H9 (cell line): ENCODE measurements around the gene ADSL. TPM values are rescaled to one million over a fixed set of nuclear protein-coding genes. Genes with fewer than 3 reads are reported as not detected.

Experiments used
- DNase-seq: peaks from one replicate; pipeline ENCODE4 v3.0.0-alpha.2; 2017
- H2AFZ ChIP-seq: one replicate; pipeline ENCODE4 v1.6.1; 2013; ENCODE audit warnings: mild to moderate bottlenecking, low read length, control low read depth, moderate library complexity
- H2AK5ac ChIP-seq: 2 replicates; pipeline ENCODE4 v1.6.1; 2013; ENCODE audit warnings: low read length, control low read depth, mixed read lengths; ENCODE audit not compliant: insufficient read length
- H2BK120ac ChIP-seq: one replicate; pipeline ENCODE4 v1.6.1; 2013; ENCODE audit warnings: low read depth, mild to moderate bottlenecking, low read length, control low read depth, inconsistent platforms; ENCODE audit not compliant: poor library complexity, severe bottlenecking
- H2BK12ac ChIP-seq: 2 replicates; pipeline ENCODE4 v1.6.1; 2013; ENCODE audit warnings: low read length, control low read depth, mixed read lengths, low read depth; ENCODE audit not compliant: insufficient read length
- H2BK15ac ChIP-seq: 2 replicates; pipeline ENCODE4 v1.6.1; 2013; ENCODE audit warnings: low read depth, low read length, control low read depth
- H2BK20ac ChIP-seq: one replicate; pipeline ENCODE4 v1.6.1; 2013; ENCODE audit warnings: low read depth, mild to moderate bottlenecking, low read length, control low read depth, inconsistent platforms; ENCODE audit not compliant: poor library complexity, severe bottlenecking
- H2BK5ac ChIP-seq: 2 replicates; pipeline ENCODE4 v1.6.1; 2013; ENCODE audit warnings: low read length, control low read depth, mixed read lengths; ENCODE audit not compliant: insufficient read length
- H3K14ac ChIP-seq: 2 replicates; pipeline ENCODE4 v1.6.1; 2013; ENCODE audit warnings: low read length, control low read depth; ENCODE audit not compliant: insufficient read depth
- H3K18ac ChIP-seq: 2 replicates; pipeline ENCODE4 v1.6.1; 2013; ENCODE audit warnings: low read depth, mild to moderate bottlenecking, mixed read lengths, low read length, control low read depth; ENCODE audit not compliant: insufficient read length
- H3K23ac ChIP-seq: 2 replicates; pipeline ENCODE4 v1.6.1; 2013; ENCODE audit warnings: low read length, control low read depth, mixed read lengths, low read depth; ENCODE audit not compliant: insufficient read length
- H3K23me2 ChIP-seq: 2 replicates; pipeline ENCODE4 v1.6.1; 2013; ENCODE audit warnings: low read depth, mild to moderate bottlenecking, mixed read lengths, low read length, control low read depth; ENCODE audit not compliant: insufficient read length, poor library complexity, severe bottlenecking
- H3K27ac ChIP-seq: 2 replicates; pipeline ENCODE4 v1.5.1; 2013; ENCODE audit warnings: low read length, control low read depth, mixed read lengths, low read depth; ENCODE audit not compliant: insufficient read length
- H3K27me3 ChIP-seq: 2 replicates; pipeline ENCODE4 v1.6.1; 2013; ENCODE audit warnings: low read length, control low read depth, inconsistent platforms; ENCODE audit not compliant: insufficient read depth
- H3K4ac ChIP-seq: 2 replicates; pipeline ENCODE4 v1.6.1; 2013; ENCODE audit warnings: low read depth, mild to moderate bottlenecking, control low read depth, inconsistent platforms, low read length, moderate library complexity
- H3K4me1 ChIP-seq: 2 replicates; pipeline ENCODE4 v1.6.1; 2013; ENCODE audit warnings: low read length, control low read depth, inconsistent platforms; ENCODE audit not compliant: insufficient read depth
- H3K4me2 ChIP-seq: 2 replicates; pipeline ENCODE4 v1.6.1; 2013; ENCODE audit warnings: low read length, control low read depth, mixed read lengths; ENCODE audit not compliant: insufficient read length, insufficient read depth
- H3K56ac ChIP-seq: 2 replicates; pipeline ENCODE4 v1.6.1; 2013; ENCODE audit warnings: low read depth, mild to moderate bottlenecking, mixed read lengths, low read length, control low read depth; ENCODE audit not compliant: insufficient read length
- H3K79me1 ChIP-seq: 2 replicates; pipeline ENCODE4 v1.6.1; 2013; ENCODE audit warnings: low read depth, mild to moderate bottlenecking, moderate library complexity, low read length, control low read depth, inconsistent platforms; ENCODE audit not compliant: insufficient read depth, poor library complexity, severe bottlenecking
- H3K79me2 ChIP-seq: 2 replicates; pipeline ENCODE4 v1.6.1; 2013; ENCODE audit warnings: low read length, control low read depth, inconsistent platforms; ENCODE audit not compliant: insufficient read depth
- H3K9ac ChIP-seq: 2 replicates; pipeline ENCODE4 v1.6.1; 2013; ENCODE audit warnings: low read length, control low read depth, mixed read lengths; ENCODE audit not compliant: insufficient read length; ENCODE audit errors: extremely low read depth
- H3K9me3 ChIP-seq: one replicate; pipeline ENCODE4 v1.6.1; 2013; ENCODE audit warnings: low read depth, low read length, inconsistent platforms; ENCODE audit not compliant: control insufficient read depth
- H3T11ph ChIP-seq: one replicate; pipeline ENCODE4 v1.6.1; 2013; ENCODE audit warnings: mild to moderate bottlenecking, low read length, control low read depth, inconsistent platforms
- H4K20me1 ChIP-seq: one replicate; pipeline ENCODE4 v1.6.1; 2013; ENCODE audit not compliant: control insufficient read depth, insufficient read length, insufficient read depth
- H4K5ac ChIP-seq: 2 replicates; pipeline ENCODE4 v1.6.1; 2013; ENCODE audit warnings: low read depth, mild to moderate bottlenecking, mixed read lengths, low read length, control low read depth; ENCODE audit not compliant: insufficient read length
- H4K8ac ChIP-seq: replicated peaks from 2 replicates; pipeline ENCODE4 v1.6.1; 2013; ENCODE audit warnings: low read length, control low read depth, mixed read lengths, low read depth; ENCODE audit not compliant: insufficient read length
- H4K91ac ChIP-seq: 2 replicates; pipeline ENCODE4 v1.6.1; 2013; ENCODE audit warnings: low read depth, mild to moderate bottlenecking, moderate library complexity, mixed read lengths, low read length, control low read depth; ENCODE audit not compliant: insufficient read length
- H3K27ac Mint-ChIP-seq, 3 experiments: 2 replicates in 2 of 3; 3 replicates in 1 of 3; pipeline ENCODE4 v1.8.0; 2020 to 2021; ENCODE audit warnings: mixed read lengths in 3 of 3, mild to moderate bottlenecking in 1 of 3, moderate library complexity in 1 of 3
- H3K27me3 Mint-ChIP-seq: 2 replicates; pipeline ENCODE4 v1.8.0; 2021; ENCODE audit warnings: low read depth, mild to moderate bottlenecking, moderate library complexity, mixed read lengths
- H3K36me3 Mint-ChIP-seq, 3 experiments: 2 replicates in 2 of 3; 3 replicates in 1 of 3; pipeline ENCODE4 v1.8.0; 2020 to 2021; ENCODE audit warnings: low read depth in 3 of 3, mixed read lengths in 3 of 3; ENCODE audit not compliant: insufficient read depth in 1 of 3
- H3K4me1 Mint-ChIP-seq, 2 experiments: 2 replicates each; pipeline ENCODE4 v1.8.0; 2020; ENCODE audit warnings: mixed read lengths in 2 of 2
- H3K4me3 Mint-ChIP-seq, 2 experiments: 2 replicates in 1 of 2; 3 replicates in 1 of 2; pipeline ENCODE4 v1.8.0; 2020 to 2021; ENCODE audit warnings: mild to moderate bottlenecking in 2 of 2, mixed read lengths in 2 of 2, moderate library complexity in 1 of 2
- H3K9me3 Mint-ChIP-seq, 2 experiments: 2 replicates in 1 of 2; 3 replicates in 1 of 2; pipeline ENCODE4 v1.8.0; 2020; ENCODE audit warnings: mild to moderate bottlenecking in 2 of 2, mixed read lengths in 2 of 2, moderate library complexity in 1 of 2
- CTCF ChIP-seq: fragments of 200-600 bp; sonication (generic); conservative IDR thresholded peaks from 3 replicates; pipeline ENCODE4 v1.8.0; 2021; ENCODE audit warnings: antibody characterized with exemption, mild to moderate bottlenecking
- WGBS: extraction: QIAGEN DNeasy Blood & Tissue Kit; methylation state at CpG from one replicate; pipeline ENCODE4 v1.1.7; 2013; ENCODE audit warnings: missing lambda C conversion rate, low lambda C conversion rate, mixed read lengths; ENCODE audit not compliant: insufficient read length; ENCODE audit errors: extremely low coverage; 5-methylcytosine and 5-hydroxymethylcytosine counted together
- total RNA-seq: library from RNA; stranded (reverse); gene quantifications from 2 replicates; pipeline ENCODE4 v1.2.1, GENCODE V29; 2021

Gene ADSL
- total RNA-seq, 1 experiment from 2014 or later: 175 TPM

- no peaks in the 10 kb centered on the region for H3K27me3 ChIP-seq
- no peak overlapping the region for H2BK120ac ChIP-seq
- 0 out of 3 replicates have a peak, but pooled peaks have one; percentile 10 for TF ChIP-seq CTCF
- no peaks in the 10 kb centered on the region for H3K9me3 Mint-ChIP-seq
- peaks cover 15 to 56% (median 48%) of the 10 kb centered on the region in 3 experiments; a peak in 6 of 7 replicates for H3K36me3 Mint-ChIP-seq
- no peaks in the 10 kb centered on the region for H3K23me2 ChIP-seq
- H3K23ac ChIP-seq: no peak overlapping the region
- H4K91ac ChIP-seq: no peak overlapping the region
- no peak overlapping the region; a peak in 1 of 5 replicates for H3K4me3 Mint-ChIP-seq
- no peak overlapping the region for H2AFZ ChIP-seq
- no peak overlapping the region for H3K14ac ChIP-seq
- H3K27me3 Mint-ChIP-seq: no peaks in the 10 kb centered on the region; the same call in 1 of the 2 replicates
- peaks cover 5% of the 10 kb centered on the region; the same call in 1 of the 2 replicates for H3K4me1 ChIP-seq
- H2BK15ac ChIP-seq: no peak overlapping the region
- H3K9me3 ChIP-seq: no peaks in the 10 kb centered on the region
- no peak overlapping the region for H3K56ac ChIP-seq
- H3K27ac Mint-ChIP-seq: peak overlapping the region; percentile 75 to 84 (median 79); a peak in 6 of 7 replicates
- H3T11ph ChIP-seq: no peak overlapping the region
- no peak for DNase-seq
- H3K27ac ChIP-seq: no peak overlapping the region
- H3K4me2 ChIP-seq: no peak overlapping the region
- H2BK5ac ChIP-seq: no peak overlapping the region
- peaks cover 2% of the 10 kb centered on the region for H4K20me1 ChIP-seq
- no CpG with 5 or more reads among the region's 6 CpGs for WGBS
- H2AK5ac ChIP-seq: no peak overlapping the region
- no peak overlapping the region for H3K4ac ChIP-seq
- no peak overlapping the region for H3K18ac ChIP-seq
- H2BK20ac ChIP-seq: no peak overlapping the region
- no peak overlapping the region for H4K5ac ChIP-seq
- H3K79me1 ChIP-seq: no peaks in the 10 kb centered on the region
- no peak overlapping the region for H2BK12ac ChIP-seq
- no peak overlapping the region for H3K9ac ChIP-seq
- H3K4me1 Mint-ChIP-seq: peaks cover 43 to 58% of the 10 kb centered on the region in 2 experiments
- H3K79me2 ChIP-seq: no peaks in the 10 kb centered on the region
- no peak overlapping the region for H4K8ac ChIP-seq
Observed at GRCh38 chr22:40325315-40325714, 21.0 kb upstream of the ADSL start.
